HFFc6 (cell line): Measurements from ENCODE around the gene GLI1. TPM values are rescaled to one million over a fixed set of nuclear protein-coding genes. Genes with fewer than 3 reads are reported as not detected.
"Not testable (repeated sequence)": the region's sequence is repeated elsewhere in the genome, so short reads cannot be mapped to it uniquely, and the experiment has no call there.

Experiments
- DNase-seq: peaks from one replicate; pipeline ENCODE4 v3.0.0-alpha.2; 2018
- H3K27ac Mint-ChIP-seq: 2 replicates; pipeline ENCODE4 v1.8.0; 2020; ENCODE audit warnings: mild to moderate bottlenecking, mixed read lengths
- H3K27me3 Mint-ChIP-seq: 2 replicates; pipeline ENCODE4 v1.8.0; 2021; ENCODE audit warnings: mild to moderate bottlenecking, moderate library complexity, mixed read lengths; ENCODE audit not compliant: insufficient read depth
- H3K36me3 Mint-ChIP-seq: 2 replicates; pipeline ENCODE4 v1.8.0; 2021; ENCODE audit warnings: low read depth, mixed read lengths
- H3K4me1 Mint-ChIP-seq: 2 replicates; pipeline ENCODE4 v1.8.0; 2020; ENCODE audit warnings: low read depth, mixed read lengths
- H3K4me3 Mint-ChIP-seq: 2 replicates; pipeline ENCODE4 v1.8.0; 2020; ENCODE audit warnings: mild to moderate bottlenecking, moderate library complexity, mixed read lengths
- H3K9me3 Mint-ChIP-seq: 2 replicates; pipeline ENCODE4 v1.8.0; 2020; ENCODE audit warnings: mild to moderate bottlenecking, mixed read lengths
- CTCF ChIP-seq: fragments of 200-600 bp; sonication (generic); IDR thresholded peaks from 2 replicates; pipeline ENCODE4 v1.5.0; 2021; ENCODE audit warnings: antibody characterized with exemption, mild to moderate bottlenecking
- total RNA-seq, 6 experiments: library from RNA; stranded (reverse); fragmentation: NEBNext Ultra II Directional; extraction: Animal tissue kit (Norgen Biotek cat#: 25700); gene quantifications; 2 replicates in 1 of 6; 3 replicates in 5 of 6; pipeline ENCODE4 v1.2.3, GENCODE V29; 2021

Gene GLI1
- total RNA-seq, 6 experiments from 2014 or later, result 3.9 to 5.8 (median 4.6) TPM

- no peak overlapping the region; the same call in 1 of the 2 replicates for H3K27ac Mint-ChIP-seq
- DNase-seq, result no peak
- H3K36me3 Mint-ChIP-seq, result peaks cover 33% of the 10 kb centered on the region
- no peak overlapping the region for H3K4me3 Mint-ChIP-seq
- TF ChIP-seq CTCF, result peak; percentile 42
- H3K9me3 Mint-ChIP-seq, result no peaks in the 10 kb centered on the region
- peaks cover 18% of the 10 kb centered on the region for H3K4me1 Mint-ChIP-seq
- peaks cover 2% of the 10 kb centered on the region; the same call in 1 of the 2 replicates for H3K27me3 Mint-ChIP-seq
Measured at GRCh38 chr12:57491393-57492280, 32.1 kb downstream of the GLI1 start.

GRCh38 chr12:57495051-57495701 is 35.6 kb downstream of the GLI1 start:
- peaks cover 40% of the 10 kb centered on the region for H3K36me3 Mint-ChIP-seq
- H3K27me3 Mint-ChIP-seq, result not testable (repeated sequence)

GRCh38 chr12:57496822-57497221 is 37.2 kb downstream of the GLI1 start:
- H3K4me3 Mint-ChIP-seq, result no peak overlapping the region
- no peak for DNase-seq

More at GRCh38 chr12:57495051-57495701, 35.6 kb downstream of the GLI1 start:
- DNase-seq, H3K9me3 Mint-ChIP-seq, H3K27ac Mint-ChIP-seq, H3K4me3 Mint-ChIP-seq, H3K4me1 Mint-ChIP-seq: not testable (repeated sequence)

GRCh38 chr12:57497223-57498131 is 37.9 kb downstream of the GLI1 start:
- Mint-ChIP-seq H3K4me3 (no peak overlapping the region), H3K36me3 (peaks cover 50% of the 10 kb centered on the region), H3K27me3 (peaks cover 2% of the 10 kb centered on the region), H3K9me3 (no peaks in the 10 kb centered on the region), H3K27ac (no peak overlapping the region), H3K4me1 (no peaks in the 10 kb centered on the region)
- no peak for TF ChIP-seq CTCF
- DNase-seq, result no peak

More at GRCh38 chr12:57496822-57497221, 37.2 kb downstream of the GLI1 start:
- Mint-ChIP-seq H3K27ac (no peak overlapping the region), H3K27me3 (peaks cover 2% of the 10 kb centered on the region), H3K9me3 (no peaks in the 10 kb centered on the region), H3K36me3 (peaks cover 47% of the 10 kb centered on the region), H3K4me1 (no peaks in the 10 kb centered on the region)
- TF ChIP-seq CTCF, result no peak

- H3K4me3 Mint-ChIP-seq, result no peak overlapping the region
- no peaks in the 10 kb centered on the region for H3K9me3 Mint-ChIP-seq
- H3K4me1 Mint-ChIP-seq, result no peaks in the 10 kb centered on the region
- H3K36me3 Mint-ChIP-seq, result peaks cover 44% of the 10 kb centered on the region
- no peak for DNase-seq
- H3K27me3 Mint-ChIP-seq, result peaks cover 2% of the 10 kb centered on the region
- H3K27ac Mint-ChIP-seq, result no peak overlapping the region
- no peak for TF ChIP-seq CTCF
Measured at GRCh38 chr12:57498132-57498502, 38.5 kb downstream of the GLI1 start.
